H1 (cell line): ENCODE measurements around the gene SCGB3A1.

Experiments used
- CEBPB ChIP-seq: IDR thresholded peaks from 2 replicates; pipeline ENCODE4 v1.6.1; 2012; ENCODE audit warnings: low read depth, low read length
- CTCF ChIP-seq, 3 experiments: IDR thresholded peaks; 1 replicate in 2 of 3; 2 replicates in 1 of 3; pipeline versions ENCODE4 v1.5.1 to v1.6.1; 2011; ENCODE audit warnings: low read length in 3 of 3, mild to moderate bottlenecking in 3 of 3, inconsistent platforms in 2 of 3, low read depth in 1 of 3, moderate library complexity in 1 of 3; ENCODE audit not compliant: insufficient read depth in 1 of 3; ENCODE audit errors: control extremely low read depth in 1 of 3
- EZH2 ChIP-seq: fragments of 200-600 bp; sonication (generic); IDR thresholded peaks from 2 replicates; pipeline ENCODE4 v1.7.1; 2012; ENCODE audit warnings: low read depth, mild to moderate bottlenecking, moderate library complexity, low read length, inconsistent platforms; ENCODE audit not compliant: severe bottlenecking
- HDAC2 ChIP-seq, 2 experiments: fragments of 300-600 bp in 1 of 2; sonication (generic) in 1 of 2; IDR thresholded peaks; 2 replicates each; pipeline ENCODE4 v1.6.1; 2011 to 2012; ENCODE audit warnings: low read depth in 2 of 2, low read length in 2 of 2, mild to moderate bottlenecking in 2 of 2, moderate library complexity in 2 of 2, borderline replicate concordance in 1 of 2, inconsistent platforms in 1 of 2
- JUND ChIP-seq: IDR thresholded peaks from 2 replicates; pipeline ENCODE4 v1.6.1; 2011; ENCODE audit warnings: mild to moderate bottlenecking, improper control_type of control experiment, low read length
- KDM1A ChIP-seq: fragments of 200-600, 300-600 bp; sonication (generic); IDR thresholded peaks from 2 replicates; pipeline ENCODE4 v1.7.1; 2016; ENCODE audit warnings: mild to moderate bottlenecking, low read length, borderline replicate concordance
- MAX ChIP-seq: IDR thresholded peaks from 2 replicates; pipeline ENCODE4 v1.6.1; 2012; ENCODE audit warnings: inconsistent platforms
- POLR2AphosphoS5 ChIP-seq: IDR thresholded peaks from 2 replicates; pipeline ENCODE4 v1.6.1; 2011; ENCODE audit warnings: low read depth, low read length
- RFX5 ChIP-seq: IDR thresholded peaks from 2 replicates; pipeline ENCODE4 v1.6.1; 2011; ENCODE audit warnings: low read depth, low read length, improper control_type of control experiment, borderline replicate concordance
- RNF2 ChIP-seq: fragments of 200-900, 300-1000 bp; sonication (generic); IDR thresholded peaks from 2 replicates; pipeline ENCODE4 v1.7.1; 2016; ENCODE audit warnings: borderline replicate concordance, low read depth, mild to moderate bottlenecking, antibody characterized with exemption, low read length; ENCODE audit not compliant: poor library complexity, severe bottlenecking; ENCODE audit errors: missing control alignments
- YY1 ChIP-seq: IDR thresholded peaks from 2 replicates; pipeline ENCODE4 v1.6.1; 2011; ENCODE audit warnings: low read depth, mild to moderate bottlenecking, low read length

GRCh38 chr5:180591311-180591887 is at the start of gene SCGB3A1:
- TF ChIP-seq POLR2AphosphoS5, result no peak
- no peak for TF ChIP-seq CTCF (IDR thresholded peaks at IDR 0.05; ENCODE audit: control extremely low read depth in 1 of 3, insufficient read depth in 1 of 3, low read depth in 1 of 3, low read length in 3 of 3)
- no peak for TF ChIP-seq EZH2
- no peak for TF ChIP-seq RFX5
- TF ChIP-seq HDAC2 (IDR thresholded peaks at IDR 0.05; ENCODE audit: borderline replicate concordance in 1 of 2, low read depth in 2 of 2, low read length in 2 of 2), result no peak
- no peak for TF ChIP-seq KDM1A
- no peak for TF ChIP-seq YY1
- no peak for TF ChIP-seq JUND
- peak; percentile 21; the same call in 1 of the 2 replicates for TF ChIP-seq MAX
- no peak for TF ChIP-seq CEBPB
- TF ChIP-seq RNF2, result no peak
